ENCODE data around the gene SBF2. TPM values are rescaled to one million over a fixed set of nuclear protein-coding genes. Genes with fewer than 3 reads are reported as not detected.
A peak's percentile ranks its signal among the peaks of the same experiment; 100 is the strongest.

The SBF2 gene
- total and polyA plus RNA-seq, 7 experiments from 2014 or later, result 4.2 to 35.2 (median 13.3) TPM

GRCh38 chr11:9796854-9797253 lies 497.2 kb downstream of the SBF2 start:
- H3K9me3 Mint-ChIP-seq, result no peaks in the 10 kb centered on the region
- H3K36me3 ChIP-seq (ENCODE audit: control insufficient read depth in 2 of 3, insufficient read depth in 3 of 3, low read length in 3 of 3), result peaks cover 0 to 4% (median 0%) of the 10 kb centered on the region in 3 experiments
- H3K9me3 ChIP-seq (ENCODE audit: control insufficient read depth in 2 of 3, low read length in 3 of 3), result no peaks in the 10 kb centered on the region
- H3K27ac Mint-ChIP-seq, result peak overlapping the region in 1 of 9 donors; percentile 31
- intact Hi-C loops (cut with micrococcal nuclease), result no loop called here
- H3K27me3 Mint-ChIP-seq, result no peaks in the 10 kb centered on the region
- DNase-seq (no peak), ATAC-seq (no peak)
- H3K4me1 ChIP-seq (ENCODE audit: control insufficient read depth in 2 of 2, insufficient read depth in 2 of 2, low read length in 2 of 2), result no peaks in the 10 kb centered on the region
- no peak overlapping the region for H3K27ac ChIP-seq (ENCODE audit: low read depth, low read length)
- CTCF ChIA-PET, result no interaction called here
- no peak overlapping the region for H3K4me3 Mint-ChIP-seq
- no peaks in the 10 kb centered on the region for H3K4me1 Mint-ChIP-seq
- POLR2A ChIA-PET, result no interaction called here
- H3K36me3 Mint-ChIP-seq, result peaks cover 0 to 19% (median 1%) of the 10 kb centered on the region in 5 donors
- H3K4me3 ChIP-seq (ENCODE audit: low read length), result no peak overlapping the region
- no peaks in the 10 kb centered on the region for H3K27me3 ChIP-seq (ENCODE audit: control insufficient read depth in 2 of 2, insufficient read depth in 2 of 2, low read length in 2 of 2)

GRCh38 chr11:9796266-9796665 lies 497.8 kb downstream of the SBF2 start:
- Histone ChIP-seq H3K4me3 (ENCODE audit: low read length) (no peak overlapping the region), H3K27me3 (ENCODE audit: control insufficient read depth in 2 of 2, insufficient read depth in 2 of 2, low read length in 2 of 2) (no peaks in the 10 kb centered on the region), H3K27ac (ENCODE audit: low read depth, low read length) (no peak overlapping the region), H3K36me3 (ENCODE audit: control insufficient read depth in 2 of 3, insufficient read depth in 3 of 3, low read length in 3 of 3) (peaks cover 0 to 4% (median 0%) of the 10 kb centered on the region in 3 experiments), H3K9me3 (ENCODE audit: control insufficient read depth in 2 of 3, low read length in 3 of 3) (no peaks in the 10 kb centered on the region), H3K4me1 (ENCODE audit: control insufficient read depth in 2 of 2, insufficient read depth in 2 of 2, low read length in 2 of 2) (no peaks in the 10 kb centered on the region)
- POLR2A ChIA-PET, result no interaction called here
- Mint-ChIP-seq H3K27me3 (no peaks in the 10 kb centered on the region), H3K4me1 (no peaks in the 10 kb centered on the region), H3K9me3 (no peaks in the 10 kb centered on the region), H3K27ac (peak overlapping the region in 1 of 9 donors; percentile 1), H3K4me3 (no peak overlapping the region), H3K36me3 (peaks cover 0 to 19% (median 5%) of the 10 kb centered on the region in 5 donors)
- DNase-seq, result no peak
- ATAC-seq, result no peak
- CTCF ChIA-PET, result no interaction called here
- intact Hi-C loops (cut with micrococcal nuclease), result no loop called here

GRCh38 chr11:9790703-9791102 lies 503.3 kb downstream of the SBF2 start:
- Histone ChIP-seq H3K4me3 (ENCODE audit: low read length) (no peak overlapping the region), H3K27me3 (ENCODE audit: control insufficient read depth in 2 of 2, insufficient read depth in 2 of 2, low read length in 2 of 2) (no peaks in the 10 kb centered on the region), H3K4me1 (ENCODE audit: control insufficient read depth in 2 of 2, insufficient read depth in 2 of 2, low read length in 2 of 2) (no peaks in the 10 kb centered on the region), H3K27ac (ENCODE audit: low read depth, low read length) (no peak overlapping the region), H3K9me3 (ENCODE audit: control insufficient read depth in 2 of 3, low read length in 3 of 3) (no peaks in the 10 kb centered on the region), H3K36me3 (ENCODE audit: control insufficient read depth in 2 of 3, insufficient read depth in 3 of 3, low read length in 3 of 3) (peaks cover 0 to 12% (median 6%) of the 10 kb centered on the region in 3 experiments)
- Mint-ChIP-seq H3K9me3 (no peaks in the 10 kb centered on the region), H3K27me3 (no peaks in the 10 kb centered on the region), H3K4me3 (no peak overlapping the region), H3K4me1 (no peaks in the 10 kb centered on the region), H3K36me3 (peaks cover 3 to 22% (median 8%) of the 10 kb centered on the region in 5 donors), H3K27ac (no peak overlapping the region)
- DNase-seq (no peak), ATAC-seq (no peak)
- ChIA-PET POLR2A (no interaction called here), CTCF (no interaction called here)
- intact Hi-C loops (cut with micrococcal nuclease), result no loop called here

GRCh38 chr11:9789910-9790309 lies 504.1 kb downstream of the SBF2 start:
- Histone ChIP-seq H3K27me3 (ENCODE audit: control insufficient read depth in 2 of 2, insufficient read depth in 2 of 2, low read length in 2 of 2) (no peaks in the 10 kb centered on the region), H3K4me1 (ENCODE audit: control insufficient read depth in 2 of 2, insufficient read depth in 2 of 2, low read length in 2 of 2) (no peaks in the 10 kb centered on the region), H3K4me3 (ENCODE audit: low read length) (no peak overlapping the region), H3K9me3 (ENCODE audit: control insufficient read depth in 2 of 3, low read length in 3 of 3) (no peaks in the 10 kb centered on the region), H3K36me3 (ENCODE audit: control insufficient read depth in 2 of 3, insufficient read depth in 3 of 3, low read length in 3 of 3) (peaks cover 0 to 12% (median 6%) of the 10 kb centered on the region in 3 experiments), H3K27ac (ENCODE audit: low read depth, low read length) (no peak overlapping the region)
- no peaks in the 10 kb centered on the region for H3K4me1 Mint-ChIP-seq
- ChIA-PET POLR2A (no interaction called here), CTCF (no interaction called here)
- intact Hi-C loops (cut with micrococcal nuclease), result no loop called here
- H3K27me3 Mint-ChIP-seq, result no peaks in the 10 kb centered on the region
- peaks cover 3 to 18% (median 8%) of the 10 kb centered on the region in 5 donors for H3K36me3 Mint-ChIP-seq
- no peak for ATAC-seq
- no peaks in the 10 kb centered on the region for H3K9me3 Mint-ChIP-seq
- no peak overlapping the region for H3K4me3 Mint-ChIP-seq
- no peak overlapping the region for H3K27ac Mint-ChIP-seq
- DNase-seq, result no peak

GRCh38 chr11:9787981-9788521 lies 506.0 kb downstream of the SBF2 start:
- no peaks in the 10 kb centered on the region for H3K4me1 ChIP-seq (ENCODE audit: control insufficient read depth in 2 of 2, insufficient read depth in 2 of 2, low read length in 2 of 2)
- ChIA-PET CTCF (no interaction called here), POLR2A (no interaction called here)
- H3K4me3 Mint-ChIP-seq, result no peak overlapping the region
- H3K9me3 ChIP-seq (ENCODE audit: control insufficient read depth in 2 of 3, low read length in 3 of 3), result no peaks in the 10 kb centered on the region
- no peaks in the 10 kb centered on the region for H3K27me3 ChIP-seq (ENCODE audit: control insufficient read depth in 2 of 2, insufficient read depth in 2 of 2, low read length in 2 of 2)
- ATAC-seq (no peak), DNase-seq (no peak)
- no peak overlapping the region for H3K4me3 ChIP-seq (ENCODE audit: low read length)
- H3K27ac ChIP-seq (ENCODE audit: low read depth, low read length), result no peak overlapping the region
- no peaks in the 10 kb centered on the region for H3K27me3 Mint-ChIP-seq
- peaks cover 3 to 24% (median 13%) of the 10 kb centered on the region in 5 donors for H3K36me3 Mint-ChIP-seq
- peaks cover 0 to 14% (median 6%) of the 10 kb centered on the region in 3 experiments for H3K36me3 ChIP-seq (ENCODE audit: control insufficient read depth in 2 of 3, insufficient read depth in 3 of 3, low read length in 3 of 3)
- H3K27ac Mint-ChIP-seq, result no peak overlapping the region
- H3K4me1 Mint-ChIP-seq, result no peaks in the 10 kb centered on the region
- no peaks in the 10 kb centered on the region for H3K9me3 Mint-ChIP-seq
- intact Hi-C loops (cut with micrococcal nuclease), result no loop called here

GRCh38 chr11:9787260-9787659 lies 506.8 kb downstream of the SBF2 start:
- Histone ChIP-seq H3K36me3 (ENCODE audit: control insufficient read depth in 2 of 3, insufficient read depth in 3 of 3, low read length in 3 of 3) (peaks cover 0 to 14% (median 6%) of the 10 kb centered on the region in 3 experiments), H3K4me1 (ENCODE audit: control insufficient read depth in 2 of 2, insufficient read depth in 2 of 2, low read length in 2 of 2) (no peaks in the 10 kb centered on the region), H3K27me3 (ENCODE audit: control insufficient read depth in 2 of 2, insufficient read depth in 2 of 2, low read length in 2 of 2) (no peaks in the 10 kb centered on the region), H3K9me3 (ENCODE audit: control insufficient read depth in 2 of 3, low read length in 3 of 3) (no peaks in the 10 kb centered on the region), H3K27ac (ENCODE audit: low read depth, low read length) (no peak overlapping the region), H3K4me3 (ENCODE audit: low read length) (no peak overlapping the region)
- H3K4me3 Mint-ChIP-seq, result no peak overlapping the region
- H3K4me1 Mint-ChIP-seq, result no peaks in the 10 kb centered on the region
- H3K27ac Mint-ChIP-seq, result no peak overlapping the region
- peaks cover 3 to 25% (median 13%) of the 10 kb centered on the region in 5 donors for H3K36me3 Mint-ChIP-seq
- H3K9me3 Mint-ChIP-seq, result no peaks in the 10 kb centered on the region
- ChIA-PET CTCF (no interaction called here), POLR2A (no interaction called here)
- intact Hi-C loops (cut with micrococcal nuclease), result no loop called here
- H3K27me3 Mint-ChIP-seq, result no peaks in the 10 kb centered on the region
- no peak for DNase-seq
- no peak for ATAC-seq

- no peaks in the 10 kb centered on the region for H3K9me3 ChIP-seq (ENCODE audit: control insufficient read depth in 2 of 3, low read length in 3 of 3)
- no peaks in the 10 kb centered on the region for H3K4me1 Mint-ChIP-seq
- H3K36me3 ChIP-seq (ENCODE audit: control insufficient read depth in 2 of 3, insufficient read depth in 3 of 3, low read length in 3 of 3), result peaks cover 4 to 31% (median 6%) of the 10 kb centered on the region in 3 experiments
- H3K27ac ChIP-seq (ENCODE audit: low read depth, low read length), result no peak overlapping the region
- ChIA-PET CTCF (no interaction called here), POLR2A (no interaction called here)
- no peaks in the 10 kb centered on the region for H3K4me1 ChIP-seq (ENCODE audit: control insufficient read depth in 2 of 2, insufficient read depth in 2 of 2, low read length in 2 of 2)
- no peaks in the 10 kb centered on the region for H3K27me3 ChIP-seq (ENCODE audit: control insufficient read depth in 2 of 2, insufficient read depth in 2 of 2, low read length in 2 of 2)
- no peaks in the 10 kb centered on the region for H3K27me3 Mint-ChIP-seq
- H3K4me3 ChIP-seq (ENCODE audit: low read length), result no peak overlapping the region
- H3K36me3 Mint-ChIP-seq, result peaks cover 7 to 48% (median 24%) of the 10 kb centered on the region in 5 donors
- H3K27ac Mint-ChIP-seq, result peak overlapping the region in 3 of 9 donors; percentile 47 to 57 (median 56)
- no peak for ATAC-seq
- no peaks in the 10 kb centered on the region for H3K9me3 Mint-ChIP-seq
- DNase-seq, result no peak
- no peak overlapping the region for H3K4me3 Mint-ChIP-seq
- intact Hi-C loops (cut with micrococcal nuclease), result no loop called here
Observed at GRCh38 chr11:9784602-9785315, 509.3 kb downstream of the SBF2 start.

All from naive thymus-derived CD4-positive, alpha-beta T cell (primary cell).